ENCODE data around the gene LTB4R2.

LTB4R2 gene

DNA sequence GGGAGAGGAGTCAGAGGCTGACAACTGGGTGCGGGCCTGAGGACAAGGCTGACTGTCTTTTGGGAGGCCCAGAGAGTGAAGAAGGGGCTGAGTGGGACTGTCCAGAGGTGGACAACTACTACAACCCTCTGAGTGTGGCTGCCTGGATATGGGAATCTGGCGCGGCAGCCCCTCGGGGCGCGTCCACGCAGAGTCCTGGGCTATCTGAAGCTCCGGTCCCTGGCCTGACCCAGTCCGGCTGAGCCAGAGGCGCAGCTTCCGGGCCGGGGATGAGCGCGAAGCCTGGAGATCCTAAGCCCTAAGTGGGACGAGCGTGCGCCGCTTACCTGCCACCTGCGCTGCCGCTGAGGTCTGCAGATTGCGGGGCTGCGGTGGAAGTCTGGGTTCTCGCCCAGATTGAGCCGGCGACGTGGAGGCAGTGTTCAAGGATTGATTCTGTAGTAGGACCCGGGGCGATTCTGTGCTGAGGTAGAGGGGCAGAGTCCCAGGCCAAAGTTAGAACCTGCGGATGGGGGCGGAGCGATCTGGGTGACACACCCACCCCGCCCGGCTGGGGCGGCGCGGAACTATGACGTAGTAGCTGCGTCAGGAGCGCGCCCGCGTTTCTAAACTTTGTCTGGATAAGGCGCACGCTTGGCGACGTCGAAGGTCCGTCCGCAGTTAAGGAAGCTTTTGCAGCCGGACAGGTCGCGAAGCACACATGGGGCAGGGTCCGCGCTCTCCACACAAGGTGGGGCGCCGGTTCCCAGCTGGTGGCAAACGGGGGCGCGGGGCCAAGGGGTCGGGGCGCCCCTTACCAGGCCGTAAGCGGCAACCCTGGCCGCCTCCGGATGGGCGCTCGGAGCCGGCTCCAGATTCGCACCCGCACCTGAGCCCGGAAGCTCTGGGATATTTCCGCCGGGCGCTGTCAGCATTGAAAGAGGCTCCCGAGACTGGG, 10.4 kb upstream of the LTB4R2 start, which contains the start of the genes DHRS1 and NOP9:
Gene DHRS1 (minus strand): TSS at position 526 of the 937 bp plus-strand sequence. CDS start 674 bp downstream, outside the sequence.
Gene NOP9 (plus strand): TSS at position 596 of the 937 bp plus-strand sequence. CDS start 105 bp downstream, at position 701.
- DNase-seq, result peak; percentile 75

- no peak for DNase-seq
Observed at GRCh38 chr14:24300326-24300980, 9.5 kb upstream of the LTB4R2 start.

DNA sequence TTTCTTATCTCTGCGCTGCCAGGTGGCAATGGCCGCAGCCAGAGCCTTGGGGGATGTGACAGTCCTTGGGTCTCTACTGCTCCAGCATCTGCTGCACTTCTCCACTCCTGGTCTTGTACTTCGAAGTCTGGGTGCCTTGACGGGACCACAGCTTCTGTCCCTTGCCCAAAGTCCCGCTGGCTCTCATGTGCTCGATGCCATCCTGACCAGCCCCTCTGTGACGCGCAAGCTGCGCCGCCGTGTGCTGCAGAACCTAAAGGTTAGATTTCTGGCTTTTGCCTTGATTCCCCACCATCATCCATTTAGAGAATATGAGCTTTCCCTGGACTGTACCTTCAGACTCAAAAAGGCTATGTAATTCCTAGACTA, 5.9 kb upstream of the LTB4R2 start:
- DNase-seq, result no peak

DNA sequence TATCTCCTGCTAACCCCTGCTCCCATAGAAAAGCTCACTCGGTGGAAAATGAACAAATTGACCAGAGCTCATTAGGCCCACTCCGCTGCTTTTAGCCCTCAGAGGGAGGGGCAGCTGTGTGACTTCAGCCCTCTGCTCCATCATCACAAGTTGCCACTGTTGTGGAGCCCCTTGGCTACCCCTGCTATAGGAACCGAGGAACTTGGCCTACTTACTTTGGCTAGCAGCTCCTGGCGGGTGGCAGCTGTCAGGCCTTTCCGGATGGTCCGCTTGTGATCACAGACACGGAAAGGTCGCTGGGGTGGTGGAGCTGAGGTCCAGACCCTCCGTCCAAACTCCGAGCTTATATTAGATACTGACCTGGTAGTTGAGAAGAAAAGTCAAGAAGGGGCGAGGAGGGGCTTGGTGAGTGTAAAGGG, 2.8 kb upstream of the LTB4R2 start:
- no peak for DNase-seq

GRCh38 chr14:24307575-24308341, 2.2 kb upstream of the LTB4R2 start, which contains the start of gene CIDEB:
Gene CIDEB (minus strand): TSS chr14:24307977. CDS start chr14:24307858, 119 bp downstream.
- peak; percentile 73 for DNase-seq

- DNase-seq, result no peak
Observed at GRCh38 chr14:24308342-24309124, 1.4 kb upstream of the LTB4R2 start.

DNA sequence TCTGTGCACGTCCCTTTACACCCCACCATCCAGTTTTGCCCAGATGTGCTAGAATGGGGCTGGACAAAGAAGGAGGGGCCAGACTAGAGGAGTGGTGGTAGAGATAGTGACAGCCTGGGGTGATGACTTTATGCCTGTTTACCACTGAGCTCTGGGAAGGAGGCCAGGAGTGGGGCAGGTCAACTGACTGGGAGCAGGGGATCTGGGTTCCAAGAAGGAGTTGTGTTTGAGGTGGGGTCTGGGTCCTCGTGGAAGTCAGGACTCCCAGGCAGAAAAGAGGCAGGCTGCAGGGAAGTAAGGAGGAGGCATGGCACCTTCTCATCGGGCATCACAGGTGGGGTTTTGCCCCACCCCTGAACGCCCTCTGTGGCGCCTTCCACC, 315 bp downstream of the LTB4R2 start:
- no peak for DNase-seq

DNA sequence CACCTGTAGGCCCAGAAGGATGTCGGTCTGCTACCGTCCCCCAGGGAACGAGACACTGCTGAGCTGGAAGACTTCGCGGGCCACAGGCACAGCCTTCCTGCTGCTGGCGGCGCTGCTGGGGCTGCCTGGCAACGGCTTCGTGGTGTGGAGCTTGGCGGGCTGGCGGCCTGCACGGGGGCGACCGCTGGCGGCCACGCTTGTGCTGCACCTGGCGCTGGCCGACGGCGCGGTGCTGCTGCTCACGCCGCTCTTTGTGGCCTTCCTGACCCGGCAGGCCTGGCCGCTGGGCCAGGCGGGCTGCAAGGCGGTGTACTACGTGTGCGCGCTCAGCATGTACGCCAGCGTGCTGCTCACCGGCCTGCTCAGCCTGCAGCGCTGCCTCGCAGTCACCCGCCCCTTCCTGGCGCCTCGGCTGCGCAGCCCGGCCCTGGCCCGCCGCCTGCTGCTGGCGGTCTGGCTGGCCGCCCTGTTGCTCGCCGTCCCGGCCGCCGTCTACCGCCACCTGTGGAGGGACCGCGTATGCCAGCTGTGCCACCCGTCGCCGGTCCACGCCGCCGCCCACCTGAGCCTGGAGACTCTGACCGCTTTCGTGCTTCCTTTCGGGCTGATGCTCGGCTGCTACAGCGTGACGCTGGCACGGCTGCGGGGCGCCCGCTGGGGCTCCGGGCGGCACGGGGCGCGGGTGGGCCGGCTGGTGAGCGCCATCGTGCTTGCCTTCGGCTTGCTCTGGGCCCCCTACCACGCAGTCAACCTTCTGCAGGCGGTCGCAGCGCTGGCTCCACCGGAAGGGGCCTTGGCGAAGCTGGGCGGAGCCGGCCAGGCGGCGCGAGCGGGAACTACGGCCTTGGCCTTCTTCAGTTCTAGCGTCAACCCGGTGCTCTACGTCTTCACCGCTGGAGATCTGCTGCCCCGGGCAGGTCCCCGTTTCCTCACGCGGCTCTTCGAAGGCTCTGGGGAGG, 985 bp downstream of the LTB4R2 start, which contains the start of gene LTB4R:
Gene LTB4R (plus strand): TSS at position 857 of the 959 bp plus-strand sequence. CDS start 4,150 bp downstream, outside the sequence.
- no peak for DNase-seq

DNA sequence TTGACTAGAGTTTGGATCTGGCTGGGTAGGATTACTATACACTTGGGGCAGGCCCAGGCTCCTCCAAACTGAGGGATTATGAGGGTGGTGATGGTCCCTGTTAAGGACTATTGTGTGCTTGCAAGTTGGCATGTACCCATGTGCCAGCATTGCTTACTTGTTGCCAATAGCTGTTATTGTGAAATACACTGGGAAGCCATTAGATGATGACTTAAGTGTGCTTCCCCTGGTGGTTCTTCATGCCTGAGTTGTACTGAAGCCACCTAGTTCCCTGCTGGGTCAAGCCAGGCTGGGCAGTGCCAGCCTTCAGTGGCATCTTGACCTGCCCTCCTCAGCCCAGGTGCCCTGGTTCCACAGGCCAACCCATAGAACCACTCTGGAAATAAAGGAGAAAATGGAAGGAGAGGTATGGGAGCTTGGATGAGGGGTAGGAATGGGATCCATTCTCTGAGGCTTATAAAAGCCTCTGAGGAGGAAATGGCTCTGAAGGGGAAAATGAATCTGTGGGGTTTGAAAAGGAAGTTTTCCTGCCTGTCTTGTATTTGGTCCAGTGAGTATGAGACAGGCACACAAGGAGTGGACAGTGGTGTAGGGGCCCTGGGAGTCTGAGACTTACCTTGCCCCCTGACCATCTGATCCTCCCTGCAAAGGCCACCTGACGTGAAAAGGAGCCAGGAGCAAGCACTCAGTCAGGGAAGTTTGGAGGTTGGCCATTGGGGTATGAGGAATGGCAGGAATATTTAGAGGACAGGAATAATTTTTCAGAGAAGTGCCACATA, 2.1 kb downstream of the LTB4R2 start:
- DNase-seq, result no peak

- no peak for DNase-seq
Observed at GRCh38 chr14:24312736-24313507, 3.0 kb downstream of the LTB4R2 start.

GRCh38 chr14:24313913-24314312, 4.0 kb downstream of the LTB4R2 start:
- no peak for DNase-seq

DNA sequence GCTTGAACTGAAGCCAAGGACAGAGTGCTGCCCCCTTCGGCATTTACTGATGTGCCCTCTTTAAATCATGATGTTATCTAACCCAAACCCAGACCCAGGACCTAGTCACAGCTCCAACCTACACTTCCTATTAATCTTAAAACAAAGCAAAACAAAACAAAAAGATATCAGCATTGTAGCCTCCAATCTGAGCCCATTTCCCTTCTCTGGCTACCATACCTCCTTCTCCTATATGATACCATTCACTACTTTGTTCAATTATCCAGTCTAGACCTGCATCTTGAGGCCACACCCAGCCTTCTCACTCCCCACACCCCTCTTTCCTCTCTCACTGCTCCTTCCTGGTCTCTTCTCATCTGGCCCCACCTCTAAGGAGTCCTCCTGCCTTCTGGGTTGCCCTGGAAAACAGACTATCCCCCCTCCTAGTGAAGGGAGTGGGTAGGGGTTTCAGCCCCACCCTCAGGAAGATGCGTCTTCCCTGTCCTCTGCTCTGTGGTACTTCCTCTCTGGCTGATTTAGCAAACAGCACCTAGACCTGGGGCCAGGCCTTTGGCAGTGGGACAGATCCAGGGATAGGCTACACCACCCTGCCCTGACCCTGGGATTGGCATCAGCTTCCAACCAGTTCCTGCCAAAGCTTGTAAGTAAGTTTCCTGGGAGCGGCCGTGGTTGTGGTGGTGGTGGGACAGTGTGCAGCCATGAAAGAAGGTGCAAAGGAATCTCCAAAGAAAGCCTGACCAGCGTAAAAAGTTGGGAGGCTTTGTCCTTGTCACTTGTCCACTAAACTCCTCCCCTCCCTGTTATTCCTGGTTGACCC, 4.6 kb downstream of the LTB4R2 start:
- DNase-seq, result no peak

GRCh38 chr14:24315243-24315806, 5.4 kb downstream of the LTB4R2 start:
- DNase-seq, result no peak

DNA sequence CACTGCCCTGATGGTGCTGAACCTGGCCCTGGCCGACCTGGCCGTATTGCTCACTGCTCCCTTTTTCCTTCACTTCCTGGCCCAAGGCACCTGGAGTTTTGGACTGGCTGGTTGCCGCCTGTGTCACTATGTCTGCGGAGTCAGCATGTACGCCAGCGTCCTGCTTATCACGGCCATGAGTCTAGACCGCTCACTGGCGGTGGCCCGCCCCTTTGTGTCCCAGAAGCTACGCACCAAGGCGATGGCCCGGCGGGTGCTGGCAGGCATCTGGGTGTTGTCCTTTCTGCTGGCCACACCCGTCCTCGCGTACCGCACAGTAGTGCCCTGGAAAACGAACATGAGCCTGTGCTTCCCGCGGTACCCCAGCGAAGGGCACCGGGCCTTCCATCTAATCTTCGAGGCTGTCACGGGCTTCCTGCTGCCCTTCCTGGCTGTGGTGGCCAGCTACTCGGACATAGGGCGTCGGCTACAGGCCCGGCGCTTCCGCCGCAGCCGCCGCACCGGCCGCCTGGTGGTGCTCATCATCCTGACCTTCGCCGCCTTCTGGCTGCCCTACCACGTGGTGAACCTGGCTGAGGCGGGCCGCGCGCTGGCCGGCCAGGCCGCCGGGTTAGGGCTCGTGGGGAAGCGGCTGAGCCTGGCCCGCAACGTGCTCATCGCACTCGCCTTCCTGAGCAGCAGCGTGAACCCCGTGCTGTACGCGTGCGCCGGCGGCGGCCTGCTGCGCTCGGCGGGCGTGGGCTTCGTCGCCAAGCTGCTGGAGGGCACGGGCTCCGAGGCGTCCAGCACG, 6.1 kb downstream of the LTB4R2 start:
- no peak for DNase-seq

DNA sequence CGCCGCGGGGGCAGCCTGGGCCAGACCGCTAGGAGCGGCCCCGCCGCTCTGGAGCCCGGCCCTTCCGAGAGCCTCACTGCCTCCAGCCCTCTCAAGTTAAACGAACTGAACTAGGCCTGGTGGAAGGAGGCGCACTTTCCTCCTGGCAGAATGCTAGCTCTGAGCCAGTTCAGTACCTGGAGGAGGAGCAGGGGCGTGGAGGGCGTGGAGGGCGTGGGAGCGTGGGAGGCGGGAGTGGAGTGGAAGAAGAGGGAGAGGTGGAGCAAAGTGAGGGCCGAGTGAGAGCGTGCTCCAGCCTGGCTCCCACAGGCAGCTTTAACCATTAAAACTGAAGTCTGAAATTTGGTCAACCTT, 6.6 kb downstream of the LTB4R2 start:
- no peak for DNase-seq

- DNase-seq, result no peak
Observed at GRCh38 chr14:24317141-24317928, 7.4 kb downstream of the LTB4R2 start.

All from 8988T (cell line).